ENCODE results near the gene IFITM5.
A peak's percentile ranks its signal among the peaks of the same experiment; 100 is the strongest.

IFITM5 gene

DNA sequence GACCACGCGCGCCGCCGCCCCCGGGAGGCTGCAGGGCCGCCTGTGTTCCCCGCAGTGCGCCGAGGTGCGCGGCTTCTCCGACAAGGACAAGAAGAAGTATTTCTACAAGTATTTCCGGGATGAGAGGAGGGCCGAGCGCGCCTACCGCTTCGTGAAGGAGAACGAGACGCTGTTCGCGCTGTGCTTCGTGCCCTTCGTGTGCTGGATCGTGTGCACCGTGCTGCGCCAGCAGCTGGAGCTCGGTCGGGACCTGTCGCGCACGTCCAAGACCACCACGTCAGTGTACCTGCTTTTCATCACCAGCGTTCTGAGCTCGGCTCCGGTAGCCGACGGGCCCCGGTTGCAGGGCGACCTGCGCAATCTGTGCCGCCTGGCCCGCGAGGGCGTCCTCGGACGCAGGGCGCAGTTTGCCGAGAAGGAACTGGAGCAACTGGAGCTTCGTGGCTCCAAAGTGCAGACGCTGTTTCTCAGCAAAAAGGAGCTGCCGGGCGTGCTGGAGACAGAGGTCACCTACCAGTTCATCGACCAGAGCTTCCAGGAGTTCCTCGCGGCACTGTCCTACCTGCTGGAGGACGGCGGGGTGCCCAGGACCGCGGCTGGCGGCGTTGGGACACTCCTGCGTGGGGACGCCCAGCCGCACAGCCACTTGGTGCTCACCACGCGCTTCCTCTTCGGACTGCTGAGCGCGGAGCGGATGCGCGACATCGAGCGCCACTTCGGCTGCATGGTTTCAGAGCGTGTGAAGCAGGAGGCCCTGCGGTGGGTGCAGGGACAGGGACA lies 18.4 kb downstream of the IFITM5 start:
- TF ChIP-seq, protein P1, sequence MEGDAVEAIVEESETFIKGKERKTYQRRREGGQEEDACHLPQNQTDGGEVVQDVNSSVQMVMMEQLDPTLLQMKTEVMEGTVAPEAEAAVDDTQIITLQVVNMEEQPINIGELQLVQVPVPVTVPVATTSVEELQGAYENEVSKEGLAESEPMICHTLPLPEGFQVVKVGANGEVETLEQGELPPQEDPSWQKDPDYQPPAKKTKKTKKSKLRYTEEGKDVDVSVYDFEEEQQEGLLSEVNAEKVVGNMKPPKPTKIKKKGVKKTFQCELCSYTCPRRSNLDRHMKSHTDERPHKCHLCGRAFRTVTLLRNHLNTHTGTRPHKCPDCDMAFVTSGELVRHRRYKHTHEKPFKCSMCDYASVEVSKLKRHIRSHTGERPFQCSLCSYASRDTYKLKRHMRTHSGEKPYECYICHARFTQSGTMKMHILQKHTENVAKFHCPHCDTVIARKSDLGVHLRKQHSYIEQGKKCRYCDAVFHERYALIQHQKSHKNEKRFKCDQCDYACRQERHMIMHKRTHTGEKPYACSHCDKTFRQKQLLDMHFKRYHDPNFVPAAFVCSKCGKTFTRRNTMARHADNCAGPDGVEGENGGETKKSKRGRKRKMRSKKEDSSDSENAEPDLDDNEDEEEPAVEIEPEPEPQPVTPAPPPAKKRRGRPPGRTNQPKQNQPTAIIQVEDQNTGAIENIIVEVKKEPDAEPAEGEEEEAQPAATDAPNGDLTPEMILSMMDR (IDR thresholded peaks at IDR 0.05): no peak

DNA sequence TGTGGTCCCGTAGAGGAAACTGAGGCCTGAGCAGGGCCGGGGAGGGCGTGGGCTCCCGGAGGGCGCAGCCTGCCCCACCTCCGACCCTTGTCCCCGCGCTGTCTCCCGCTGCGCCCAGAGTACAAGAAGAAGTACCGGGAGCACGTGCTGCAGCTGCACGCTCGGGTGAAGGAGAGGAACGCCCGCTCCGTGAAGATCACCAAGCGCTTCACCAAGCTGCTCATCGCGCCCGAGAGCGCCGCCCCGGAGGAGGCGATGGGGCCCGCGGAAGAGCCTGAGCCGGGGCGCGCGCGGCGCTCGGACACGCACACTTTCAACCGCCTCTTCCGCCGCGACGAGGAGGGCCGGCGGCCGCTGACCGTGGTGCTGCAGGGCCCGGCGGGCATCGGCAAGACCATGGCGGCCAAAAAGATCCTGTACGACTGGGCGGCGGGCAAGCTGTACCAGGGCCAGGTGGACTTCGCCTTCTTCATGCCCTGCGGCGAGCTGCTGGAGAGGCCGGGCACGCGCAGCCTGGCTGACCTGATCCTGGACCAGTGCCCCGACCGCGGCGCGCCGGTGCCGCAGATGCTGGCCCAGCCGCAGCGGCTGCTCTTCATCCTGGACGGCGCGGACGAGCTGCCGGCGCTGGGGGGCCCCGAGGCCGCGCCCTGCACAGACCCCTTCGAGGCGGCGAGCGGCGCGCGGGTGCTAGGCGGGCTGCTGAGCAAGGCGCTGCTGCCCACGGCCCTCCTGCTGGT lies 19.2 kb downstream of the IFITM5 start:
- TF ChIP-seq, protein P1 (IDR thresholded peaks at IDR 0.05): 0 out of 2 replicates have a peak, but pooled peaks have one; percentile 22

DNA sequence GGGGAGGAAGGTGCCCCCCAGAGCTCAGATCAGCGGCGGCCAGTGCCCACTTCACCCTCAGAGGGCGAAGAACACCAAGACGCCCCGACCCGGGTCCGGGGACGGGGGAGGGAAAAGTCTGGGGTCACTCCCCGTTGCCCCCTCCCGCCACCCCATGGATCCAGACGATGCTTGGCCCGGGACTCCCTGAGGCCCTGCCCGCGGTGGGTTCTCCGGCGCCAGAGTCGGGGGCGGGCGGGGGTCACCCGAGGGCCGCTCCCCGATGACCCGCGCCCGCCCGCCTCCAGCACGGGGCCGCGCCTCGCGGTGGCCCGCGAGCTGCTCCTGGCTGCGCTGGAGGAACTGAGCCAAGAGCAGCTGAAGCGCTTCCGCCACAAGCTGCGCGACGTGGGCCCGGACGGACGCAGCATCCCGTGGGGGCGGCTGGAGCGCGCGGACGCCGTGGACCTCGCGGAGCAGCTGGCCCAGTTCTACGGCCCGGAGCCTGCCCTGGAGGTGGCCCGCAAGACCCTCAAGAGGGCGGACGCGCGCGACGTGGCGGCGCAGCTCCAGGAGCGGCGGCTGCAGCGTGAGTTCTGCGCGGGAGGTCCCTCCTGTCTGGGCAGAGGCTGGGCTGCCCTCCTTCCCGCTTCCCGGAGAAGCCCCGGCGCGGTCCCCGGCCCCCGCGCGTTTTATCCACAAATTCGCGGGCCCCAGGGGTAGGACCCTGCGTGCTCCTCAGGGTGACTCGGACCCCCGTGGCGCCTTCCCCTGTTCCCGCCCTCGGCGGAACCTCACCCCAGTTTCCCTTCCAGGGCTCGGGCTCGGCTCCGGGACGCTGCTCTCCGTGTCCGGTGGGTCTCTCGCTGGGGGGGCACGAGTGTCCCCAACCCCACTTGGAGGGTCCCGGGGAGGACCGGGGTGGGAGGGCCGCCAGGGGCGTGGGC lies 20.0 kb downstream of the IFITM5 start:
- TF ChIP-seq, protein P1 (IDR thresholded peaks at IDR 0.05): no peak

DNA sequence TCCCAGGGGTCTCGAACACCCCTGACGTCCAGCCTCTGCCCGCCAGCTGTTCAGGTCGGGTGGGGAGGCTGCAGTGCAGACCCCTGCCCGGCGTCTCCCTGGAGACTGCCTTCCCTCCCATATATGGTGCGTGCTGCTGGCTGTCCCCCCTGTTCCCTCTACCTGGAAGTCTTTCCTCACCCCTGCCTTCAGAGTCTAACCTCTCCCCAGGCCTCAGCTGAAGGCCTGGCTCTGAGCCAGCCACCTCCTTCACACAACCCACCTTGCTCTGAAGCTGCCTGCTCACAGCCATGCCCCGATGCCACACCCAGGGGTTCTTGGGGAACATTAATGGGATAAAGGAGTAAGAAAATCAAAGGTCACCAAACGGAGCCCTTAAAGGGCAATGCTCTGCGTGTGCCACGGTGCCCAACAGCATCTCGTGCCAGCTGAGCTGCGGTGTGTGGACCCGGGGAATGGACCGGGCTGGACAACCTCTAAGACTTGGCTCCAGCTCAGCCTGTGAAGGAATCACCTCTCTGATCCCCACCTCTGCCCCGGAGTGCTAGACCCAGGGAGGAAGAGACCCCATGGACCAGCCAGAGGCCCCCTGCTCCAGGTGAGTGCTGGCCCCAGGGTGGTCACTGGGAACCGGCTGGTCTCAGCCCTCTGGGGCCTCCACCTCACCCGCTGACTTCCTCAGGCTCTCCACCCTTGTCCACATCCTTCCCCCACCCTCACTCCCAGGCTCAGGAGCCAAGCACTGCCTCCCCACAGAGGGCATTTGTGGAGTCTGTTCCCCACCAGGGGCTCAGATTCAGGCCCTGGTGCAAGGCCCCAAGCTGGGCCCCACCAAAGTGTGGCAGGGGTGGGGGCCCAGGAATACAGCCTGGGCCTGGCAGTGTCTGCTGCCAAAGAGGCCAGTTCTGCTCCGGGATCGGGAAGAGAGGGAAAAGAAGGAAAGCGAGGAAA lies 21.1 kb downstream of the IFITM5 start, which contains the start of gene NLRP6:
TSS of gene NLRP6 (plus strand) at position 407 of the 951 bp plus-strand sequence. CDS start at position 570, 163 bp downstream.
- TF ChIP-seq, protein P1 (IDR thresholded peaks at IDR 0.05): no peak

DNA sequence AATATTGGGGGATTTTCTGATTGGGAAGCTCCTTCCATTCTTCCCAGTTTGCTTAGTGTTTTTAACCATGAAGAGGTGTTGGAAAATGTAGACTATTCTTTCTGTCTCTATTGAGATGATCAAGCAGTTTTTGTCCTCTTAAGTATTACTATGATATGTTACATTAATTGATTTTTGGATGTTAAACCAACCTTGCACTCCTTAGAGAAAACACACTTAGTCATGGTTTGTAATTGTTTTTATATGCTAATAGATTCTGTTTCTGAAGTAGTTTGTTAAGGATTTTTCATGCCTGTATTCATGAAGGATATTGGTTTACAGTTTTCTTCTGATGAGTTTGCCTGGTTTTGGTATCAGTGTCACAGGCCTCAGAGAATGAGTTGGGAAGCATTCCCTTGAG lies 23.1 kb downstream of the IFITM5 start:
- TF ChIP-seq, protein P1 (IDR thresholded peaks at IDR 0.05): no peak

DNA sequence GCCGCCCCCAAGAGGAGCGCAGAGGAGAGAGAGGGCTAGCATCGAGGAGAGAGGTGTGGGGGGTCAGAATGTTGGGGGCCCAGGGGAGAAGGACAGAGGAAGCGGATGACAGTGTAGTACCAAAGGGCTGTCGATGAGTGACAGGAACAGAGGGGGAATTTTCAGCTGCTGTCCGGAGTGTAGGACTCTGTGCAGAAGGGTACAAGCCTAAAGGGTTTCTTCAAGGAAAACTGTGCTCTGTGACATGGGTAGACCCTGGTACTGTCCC lies 26.5 kb downstream of the IFITM5 start:
- TF ChIP-seq, protein P1 (IDR thresholded peaks at IDR 0.05): no peak

Data from LNCAP (cell line).